ENCODE data around the gene WDR53. TPM values are rescaled to one million over a fixed set of nuclear protein-coding genes. Genes with fewer than 3 reads are reported as not detected.
"Not testable (repeated sequence)": the region's sequence is repeated elsewhere in the genome, so short reads cannot be mapped to it uniquely, and the experiment has no call there.

Gene WDR53
- total RNA-seq, 1 experiment from 2014 or later, result 14.8 TPM

DNA sequence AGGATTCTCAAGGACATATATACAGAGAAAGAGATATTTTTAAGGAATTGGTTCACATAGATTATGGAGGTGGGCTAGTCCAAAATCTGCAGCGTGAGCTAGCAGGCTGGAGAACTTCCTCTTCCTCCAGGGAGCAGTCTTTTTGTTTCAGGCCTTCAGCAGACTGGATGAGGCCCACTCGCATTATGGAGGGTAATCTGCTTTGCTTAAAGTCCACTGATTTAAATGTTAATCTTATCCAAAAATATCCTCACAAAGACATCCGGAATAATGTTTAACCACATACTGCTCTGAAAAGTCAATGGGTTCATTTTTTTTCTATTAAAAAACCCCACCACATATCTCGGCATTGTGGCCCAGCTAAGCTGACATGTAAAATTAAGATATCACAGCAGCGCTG lies 48.9 kb upstream of the WDR53 start:
- Histone ChIP-seq H3K4me3 (replicated peaks in 1 of 2; ENCODE audit: low read depth in 1 of 2, low read length in 2 of 2) (no peak overlapping the region), H2AFZ (ENCODE audit: low read depth, low read length, poor library complexity, severe bottlenecking) (no peak overlapping the region), H3K27ac (ENCODE audit: low read depth, low read length) (no peak overlapping the region), H3K79me2 (ENCODE audit: insufficient read depth, low read length) (no peaks in the 10 kb centered on the region), H3K9ac (ENCODE audit: low read length) (no peak overlapping the region), H3K9me3 (ENCODE audit: control insufficient read depth in 1 of 2, insufficient read depth in 1 of 2, low read depth in 1 of 2, low read length in 2 of 2) (no peaks in the 10 kb centered on the region), H3K4me1 (ENCODE audit: control insufficient read depth in 1 of 2, insufficient read depth in 2 of 2, low read length in 2 of 2) (peaks cover 12 to 17% of the 10 kb centered on the region in 2 experiments; a peak in 3 of 4 replicates), H3K9me2 (ENCODE audit: insufficient read depth) (no peaks in the 10 kb centered on the region), H3K36me3 (ENCODE audit: control insufficient read depth in 1 of 2, insufficient read depth in 2 of 2, low read length in 2 of 2) (no peaks in the 10 kb centered on the region), H3K4me2 (ENCODE audit: low read length) (no peak overlapping the region), H3K27me3 (ENCODE audit: insufficient read depth, low read length) (no peaks in the 10 kb centered on the region), H4K20me1 (ENCODE audit: insufficient read depth) (no peaks in the 10 kb centered on the region)
- ATAC-seq, result no peak
- ChIA-PET CTCF (interaction anchor here (1.7 kb wide), 1 partner anchor 8 kb away, joined by 7 read pairs; no protein-coding TSS in a partner anchor), POLR2A (no interaction called here), RAD21 (ENCODE audit: low non-redundant PET in 1 of 2, low total read pairs in 2 of 2, uncharacterized antibody in 2 of 2, unreplicated experiment in 2 of 2) (no interaction called here)
- DNase-seq (ENCODE audit: low read depth, low spot score), result no peak
- BruUV-seq (replicated peaks), result no TSS peak
- intact Hi-C loops (cut with micrococcal nuclease), result no loop called here
- TF ChIP-seq ZNF274 (IDR thresholded peaks at IDR 0.05; ENCODE audit: low read depth, low read length) (no peak), YY1 (IDR thresholded peaks at IDR 0.05; ENCODE audit: extremely low read depth, insufficient replicate concordance, low read depth, low read length) (no peak)

DNA sequence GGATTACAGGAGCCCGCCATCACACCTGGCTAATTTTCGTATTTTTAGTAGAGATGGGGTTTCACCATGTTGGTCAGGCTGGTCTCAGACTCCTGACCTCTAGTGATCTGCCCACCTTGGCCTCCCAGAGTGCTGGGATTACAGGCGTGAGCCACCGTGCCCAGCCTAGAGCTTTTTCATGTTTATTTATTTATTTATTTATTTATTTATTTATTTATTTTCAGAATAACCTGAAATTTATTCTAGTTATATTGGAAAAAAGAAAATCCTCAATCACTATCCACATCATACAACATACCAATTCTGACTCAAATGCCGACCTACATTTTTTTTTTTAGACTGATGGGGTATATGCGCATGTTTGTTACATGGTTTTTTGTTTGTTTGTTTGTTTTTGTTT lies 46.9 kb upstream of the WDR53 start:
- H3K4me3 ChIP-seq (replicated peaks in 1 of 2; ENCODE audit: low read depth in 1 of 2, low read length in 2 of 2); H3K9me3 ChIP-seq (ENCODE audit: control insufficient read depth in 1 of 2, insufficient read depth in 1 of 2, low read depth in 1 of 2, low read length in 2 of 2); POLR2A ChIA-PET; ATAC-seq; DNase-seq (ENCODE audit: low read depth, low spot score); CTCF ChIA-PET; H2AFZ ChIP-seq (ENCODE audit: low read depth, low read length, poor library complexity, severe bottlenecking); H3K79me2 ChIP-seq (ENCODE audit: insufficient read depth, low read length); H3K9ac ChIP-seq (ENCODE audit: low read length); H3K9me2 ChIP-seq (ENCODE audit: insufficient read depth); H3K4me2 ChIP-seq (ENCODE audit: low read length); RAD21 ChIA-PET (ENCODE audit: low non-redundant PET in 1 of 2, low total read pairs in 2 of 2, uncharacterized antibody in 2 of 2, unreplicated experiment in 2 of 2); BruUV-seq (replicated peaks); H3K27me3 ChIP-seq (ENCODE audit: insufficient read depth, low read length); H3K27ac ChIP-seq (ENCODE audit: low read depth, low read length); H3K36me3 ChIP-seq (ENCODE audit: control insufficient read depth in 1 of 2, insufficient read depth in 2 of 2, low read length in 2 of 2); intact Hi-C loops (cut with micrococcal nuclease); H4K20me1 ChIP-seq (ENCODE audit: insufficient read depth): not testable (repeated sequence)
- peaks cover 17 to 24% of the 10 kb centered on the region in 2 experiments; a peak in 3 of 4 replicates for H3K4me1 ChIP-seq (ENCODE audit: control insufficient read depth in 1 of 2, insufficient read depth in 2 of 2, low read length in 2 of 2)
